Measurements from ENCODE around the gene RPA1. TPM values are rescaled to one million over a fixed set of nuclear protein-coding genes. Genes with fewer than 3 reads are reported as not detected.

The RPA1 gene
- total and polyA plus RNA-seq, 5 donors from 2014 or later = 66.3 to 94.5 (median 70.6) TPM

DNA sequence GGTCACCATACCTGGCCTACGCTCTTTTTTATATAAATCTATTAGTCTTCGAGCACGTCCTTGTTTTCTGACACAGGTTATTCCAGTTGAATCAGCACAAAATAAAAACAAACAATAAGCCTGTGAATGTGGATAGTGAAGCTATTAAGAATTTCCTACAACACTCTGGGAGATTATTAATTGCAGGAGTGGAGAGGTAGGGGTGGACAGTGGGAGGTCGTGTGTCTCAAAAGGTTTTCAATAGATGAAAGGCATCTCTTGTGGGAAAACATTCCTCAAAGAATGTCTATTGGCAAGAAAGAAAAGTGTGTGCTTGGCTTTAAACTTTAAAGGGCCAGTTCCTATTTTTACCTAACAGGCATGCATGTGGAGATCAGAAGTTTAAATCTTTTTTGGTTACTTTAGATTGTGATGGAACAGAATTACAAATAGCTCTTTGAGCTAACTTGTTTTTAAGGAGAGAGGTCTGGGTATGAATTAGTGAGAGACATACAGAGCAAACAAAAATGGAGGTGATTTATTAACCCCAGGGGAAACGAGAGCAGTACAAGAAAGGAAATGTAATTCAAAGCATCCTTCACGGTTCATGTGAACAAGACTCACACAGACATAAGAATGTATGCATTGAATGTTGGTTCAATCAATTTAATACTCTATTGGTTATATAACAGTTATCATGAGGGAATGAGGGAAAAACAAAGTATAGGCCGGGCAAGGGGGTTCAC, 9.1 kb upstream of the RPA1 start:
- H3K9me3 Mint-ChIP-seq = no peaks in the 10 kb centered on the region
- H3K36me3 ChIP-seq (ENCODE audit: control insufficient read depth, insufficient read depth, low read length) = peaks cover 14% of the 10 kb centered on the region
- H3K4me3 ChIP-seq (ENCODE audit: low read depth, low read length) = no peak overlapping the region
- no peak for DNase-seq
- H3K36me3 Mint-ChIP-seq = peaks cover 21% of the 10 kb centered on the region
- H3K27me3 Mint-ChIP-seq = no peaks in the 10 kb centered on the region
- peak overlapping the region in 1 of 3 donors; percentile 36 for H3K27ac Mint-ChIP-seq
- no peak for ATAC-seq (ENCODE audit: low read depth in 2 of 2)
- no peaks in the 10 kb centered on the region for H3K9me3 ChIP-seq (ENCODE audit: control insufficient read depth in 2 of 2, low read length in 2 of 2)
- peak overlapping the region in 1 of 4 donors; percentile 21 for H3K4me3 Mint-ChIP-seq
- no peak overlapping the region for H3K27ac ChIP-seq (ENCODE audit: insufficient read depth, low read length, poor library complexity, severe bottlenecking)
- no peaks in the 10 kb centered on the region for H3K27me3 ChIP-seq (ENCODE audit: control insufficient read depth, insufficient read depth, low read length)
- H3K4me1 Mint-ChIP-seq = peaks cover 14 to 28% (median 21%) of the 10 kb centered on the region in 4 donors
- peaks cover 15% of the 10 kb centered on the region for H3K4me1 ChIP-seq (ENCODE audit: control insufficient read depth, insufficient read depth, low read length, poor library complexity, severe bottlenecking)

DNA sequence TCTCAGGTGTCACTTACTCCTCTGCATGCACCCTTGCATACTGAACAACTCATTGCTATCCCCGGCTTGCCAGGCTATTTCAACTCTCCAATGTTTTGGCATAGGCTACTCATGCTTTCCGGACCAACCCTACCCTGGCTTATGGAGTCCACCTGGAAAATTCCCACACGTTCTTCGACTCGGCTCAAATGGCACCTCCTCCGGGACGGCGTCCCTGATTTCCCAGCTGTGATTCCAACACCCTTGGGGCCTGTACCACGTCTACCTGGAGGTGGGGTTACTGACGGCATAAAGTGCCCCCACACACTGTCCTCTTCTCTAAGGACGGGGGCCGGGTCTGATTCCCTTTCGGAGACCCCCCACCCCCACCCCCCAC, 601 bp upstream of the RPA1 start:
- no peak for ATAC-seq (ENCODE audit: low read depth in 2 of 2)
- peaks cover 16 to 70% (median 46%) of the 10 kb centered on the region in 4 donors for H3K4me1 Mint-ChIP-seq
- Histone ChIP-seq H3K27ac (ENCODE audit: insufficient read depth, low read length, poor library complexity, severe bottlenecking) (peak overlapping the region; percentile 78), H3K9me3 (ENCODE audit: control insufficient read depth in 2 of 2, low read length in 2 of 2) (no peaks in the 10 kb centered on the region), H3K4me1 (ENCODE audit: control insufficient read depth, insufficient read depth, low read length, poor library complexity, severe bottlenecking) (peaks cover 29% of the 10 kb centered on the region), H3K4me3 (ENCODE audit: low read depth, low read length) (peak overlapping the region; percentile 83), H3K27me3 (ENCODE audit: control insufficient read depth, insufficient read depth, low read length) (no peaks in the 10 kb centered on the region), H3K36me3 (ENCODE audit: control insufficient read depth, insufficient read depth, low read length) (peaks cover 13% of the 10 kb centered on the region)
- peak in 1 of 3 donors; percentile 8 for DNase-seq
- H3K36me3 Mint-ChIP-seq = peaks cover 27% of the 10 kb centered on the region
- no peaks in the 10 kb centered on the region for H3K27me3 Mint-ChIP-seq
- H3K27ac Mint-ChIP-seq = peak overlapping the region; percentile 38 to 93 (median 92)
- no peaks in the 10 kb centered on the region for H3K9me3 Mint-ChIP-seq
- H3K4me3 Mint-ChIP-seq = peak overlapping the region; percentile 84 to 99 (median 98)

DNA sequence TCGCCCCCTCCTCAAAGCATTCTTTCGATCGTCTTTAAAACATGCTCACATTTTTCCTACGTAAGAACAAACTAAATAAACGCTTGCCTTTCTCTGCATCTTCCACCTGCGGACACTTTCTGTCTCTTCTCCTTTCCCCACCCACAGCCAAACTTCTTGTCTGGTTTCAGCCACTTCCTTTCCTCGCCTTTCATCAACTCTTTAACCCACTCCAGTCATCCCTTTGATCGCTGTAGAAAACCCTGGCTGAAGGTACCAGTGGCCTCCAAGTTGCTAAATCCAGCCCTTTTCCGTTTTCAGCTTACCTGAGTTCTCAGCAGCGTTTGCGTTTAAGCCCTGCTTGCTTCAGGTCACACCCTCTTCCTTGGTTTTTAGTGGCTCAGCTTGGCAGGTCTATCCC, 483 bp downstream of the RPA1 start:
- Mint-ChIP-seq H3K4me1 (peaks cover 19 to 74% (median 47%) of the 10 kb centered on the region in 4 donors), H3K27me3 (no peaks in the 10 kb centered on the region), H3K36me3 (peaks cover 23% of the 10 kb centered on the region), H3K27ac (peak overlapping the region; percentile 89 to 96 (median 92)), H3K9me3 (peaks cover 0 to 1% (median 0%) of the 10 kb centered on the region in 7 donors), H3K4me3 (peak overlapping the region; percentile 92 to 99 (median 98))
- Histone ChIP-seq H3K27me3 (ENCODE audit: control insufficient read depth, insufficient read depth, low read length) (no peaks in the 10 kb centered on the region), H3K27ac (ENCODE audit: insufficient read depth, low read length, poor library complexity, severe bottlenecking) (peak overlapping the region; percentile 78), H3K9me3 (ENCODE audit: control insufficient read depth in 2 of 2, low read length in 2 of 2) (no peaks in the 10 kb centered on the region), H3K4me1 (ENCODE audit: control insufficient read depth, insufficient read depth, low read length, poor library complexity, severe bottlenecking) (peaks cover 33% of the 10 kb centered on the region), H3K36me3 (ENCODE audit: control insufficient read depth, insufficient read depth, low read length) (peaks cover 9% of the 10 kb centered on the region), H3K4me3 (ENCODE audit: low read depth, low read length) (peak overlapping the region; percentile 98)
- DNase-seq (peak in 2 of 3 donors; percentile 7 to 68), ATAC-seq (ENCODE audit: low read depth in 2 of 2) (no peak)

DNA sequence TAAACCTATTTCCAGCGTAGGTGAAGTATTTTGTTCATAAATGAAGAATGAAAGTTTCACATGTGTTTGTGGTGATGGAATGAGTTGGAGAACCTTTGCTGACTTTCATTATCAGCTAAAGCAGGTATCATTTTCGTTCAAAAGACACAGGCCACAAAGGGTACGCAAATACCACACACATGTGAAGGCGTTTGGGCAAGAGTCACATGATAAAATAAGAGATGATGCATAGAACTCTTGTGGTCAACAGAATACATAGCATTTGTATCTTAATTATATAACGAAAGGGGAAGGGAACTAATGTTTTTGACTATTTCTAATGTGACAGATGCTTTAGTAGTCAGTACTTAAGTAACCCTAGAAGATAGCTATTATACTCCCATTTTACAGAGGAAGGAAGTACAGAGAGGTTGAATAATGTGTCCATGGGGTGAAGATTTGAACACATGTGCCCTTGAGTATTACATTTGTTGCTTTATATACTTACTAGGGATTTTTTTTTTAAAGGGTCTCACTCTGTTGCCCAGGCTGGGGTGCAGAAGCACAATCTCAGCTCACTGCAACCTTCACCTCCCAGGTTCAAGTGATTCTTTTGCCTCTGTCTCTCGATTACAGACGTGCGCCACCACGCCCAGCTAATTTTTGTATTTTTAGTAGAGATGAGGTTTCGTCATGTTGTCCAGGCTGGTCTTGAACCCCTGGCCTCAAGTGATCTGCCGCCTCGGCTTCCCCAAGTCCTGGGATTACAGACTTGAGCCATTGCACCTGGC, 4.8 kb downstream of the RPA1 start:
- Histone ChIP-seq H3K36me3 (ENCODE audit: control insufficient read depth, insufficient read depth, low read length) (peaks cover 10% of the 10 kb centered on the region), H3K27me3 (ENCODE audit: control insufficient read depth, insufficient read depth, low read length) (no peaks in the 10 kb centered on the region), H3K4me3 (ENCODE audit: low read depth, low read length) (peak overlapping the region; percentile 61), H3K4me1 (ENCODE audit: control insufficient read depth, insufficient read depth, low read length, poor library complexity, severe bottlenecking) (peaks cover 25% of the 10 kb centered on the region), H3K9me3 (ENCODE audit: control insufficient read depth in 2 of 2, low read length in 2 of 2) (no peaks in the 10 kb centered on the region), H3K27ac (ENCODE audit: insufficient read depth, low read length, poor library complexity, severe bottlenecking) (peak overlapping the region; percentile 66)
- Mint-ChIP-seq H3K27me3 (no peaks in the 10 kb centered on the region), H3K27ac (peak overlapping the region; percentile 75 to 97 (median 80)), H3K4me3 (peak overlapping the region; percentile 3 to 89 (median 58)), H3K9me3 (peaks cover 0 to 1% (median 0%) of the 10 kb centered on the region in 7 donors), H3K4me1 (peaks cover 27 to 64% (median 39%) of the 10 kb centered on the region in 4 donors), H3K36me3 (peaks cover 20% of the 10 kb centered on the region)
- ATAC-seq (ENCODE audit: low read depth in 2 of 2) (peak; percentile 5 to 7), DNase-seq (peak in 2 of 3 donors; percentile 47 to 75)

DNA sequence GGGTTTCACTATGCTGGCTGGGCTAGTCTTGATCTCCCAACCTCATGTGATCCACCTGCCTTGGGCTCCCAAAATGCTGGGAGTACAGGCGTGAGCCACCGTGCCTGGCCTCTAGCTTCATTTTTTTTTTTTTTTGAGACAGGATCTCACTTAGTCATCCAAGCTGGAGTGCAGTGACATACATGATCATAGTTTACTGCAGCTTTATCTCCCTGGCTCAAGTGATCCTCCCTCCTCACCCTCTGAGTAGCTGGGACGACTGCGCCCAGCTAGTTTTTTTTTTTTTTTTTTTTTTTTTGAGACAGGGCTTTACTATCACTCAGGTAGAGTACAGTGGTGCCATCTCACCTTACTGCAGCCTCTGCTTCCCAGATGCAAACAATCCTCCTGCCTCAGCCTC, 9.7 kb downstream of the RPA1 start:
- H3K27ac ChIP-seq (ENCODE audit: insufficient read depth, low read length, poor library complexity, severe bottlenecking) = no peak overlapping the region
- no peaks in the 10 kb centered on the region for H3K27me3 Mint-ChIP-seq
- peaks cover 35% of the 10 kb centered on the region for H3K36me3 ChIP-seq (ENCODE audit: control insufficient read depth, insufficient read depth, low read length)
- DNase-seq (no peak), ATAC-seq (ENCODE audit: low read depth in 2 of 2) (no peak)
- no peaks in the 10 kb centered on the region for H3K9me3 ChIP-seq (ENCODE audit: control insufficient read depth in 2 of 2, low read length in 2 of 2)
- peaks cover 32% of the 10 kb centered on the region for H3K36me3 Mint-ChIP-seq
- H3K4me3 Mint-ChIP-seq = no peak overlapping the region
- H3K9me3 Mint-ChIP-seq = peaks cover 0 to under 1% (median 0%) of the 10 kb centered on the region in 7 donors
- no peak overlapping the region for H3K4me3 ChIP-seq (ENCODE audit: low read depth, low read length)
- H3K4me1 Mint-ChIP-seq = peaks cover 16 to 35% (median 26%) of the 10 kb centered on the region in 4 donors
- H3K27ac Mint-ChIP-seq = no peak overlapping the region
- H3K27me3 ChIP-seq (ENCODE audit: control insufficient read depth, insufficient read depth, low read length) = no peaks in the 10 kb centered on the region
- H3K4me1 ChIP-seq (ENCODE audit: control insufficient read depth, insufficient read depth, low read length, poor library complexity, severe bottlenecking) = peaks cover 9% of the 10 kb centered on the region

DNA sequence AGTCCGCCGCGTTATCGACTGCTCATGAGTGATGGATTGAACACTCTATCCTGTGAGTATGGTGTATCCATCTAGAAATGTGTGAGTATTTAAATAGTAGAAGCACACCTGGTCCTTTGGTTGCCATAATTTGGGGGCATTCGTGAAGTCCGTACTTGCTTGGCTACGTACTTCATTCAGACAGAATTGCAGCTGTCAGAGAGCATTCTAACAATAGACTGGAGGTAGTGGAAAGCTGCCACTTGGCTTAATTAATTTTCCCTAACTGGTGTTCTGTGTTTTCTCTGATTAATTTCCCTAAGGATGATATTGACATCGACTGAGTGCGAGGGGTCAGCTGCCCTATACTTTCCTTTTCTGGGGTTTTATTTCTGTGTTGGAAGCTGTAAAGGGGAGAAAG, 14.1 kb downstream of the RPA1 start:
- no peaks in the 10 kb centered on the region for H3K27me3 Mint-ChIP-seq
- peaks cover 43% of the 10 kb centered on the region for H3K36me3 Mint-ChIP-seq
- H3K36me3 ChIP-seq (ENCODE audit: control insufficient read depth, insufficient read depth, low read length) = peaks cover 63% of the 10 kb centered on the region

DNA sequence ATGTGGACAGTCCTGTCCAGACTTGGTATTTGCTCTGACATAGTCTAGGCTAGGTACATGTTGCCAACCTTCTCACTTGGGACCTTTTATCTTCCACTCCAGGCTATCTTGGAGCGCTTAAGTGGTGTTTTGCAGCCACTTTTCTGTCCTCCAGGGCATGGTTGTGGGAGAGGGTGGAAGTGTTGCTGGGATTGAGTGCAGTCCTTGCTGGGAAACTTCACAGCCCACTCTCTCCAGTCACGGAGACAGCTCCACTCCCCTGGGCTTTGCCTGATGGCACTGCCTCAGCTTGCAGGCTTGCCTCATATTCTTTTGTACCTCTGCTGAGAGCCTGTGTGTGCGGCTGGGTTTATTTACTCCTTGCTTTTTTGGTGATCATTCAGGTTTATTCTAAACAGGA, 17.4 kb downstream of the RPA1 start:
- Histone ChIP-seq H3K4me1 (ENCODE audit: control insufficient read depth, insufficient read depth, low read length, poor library complexity, severe bottlenecking) (peaks cover 10% of the 10 kb centered on the region), H3K27me3 (ENCODE audit: control insufficient read depth, insufficient read depth, low read length) (no peaks in the 10 kb centered on the region), H3K27ac (ENCODE audit: insufficient read depth, low read length, poor library complexity, severe bottlenecking) (no peak overlapping the region), H3K9me3 (ENCODE audit: control insufficient read depth in 2 of 2, low read length in 2 of 2) (no peaks in the 10 kb centered on the region), H3K4me3 (ENCODE audit: low read depth, low read length) (no peak overlapping the region), H3K36me3 (ENCODE audit: control insufficient read depth, insufficient read depth, low read length) (peaks cover 66% of the 10 kb centered on the region)
- Mint-ChIP-seq H3K4me3 (no peak overlapping the region), H3K4me1 (peaks cover 8 to 19% (median 15%) of the 10 kb centered on the region in 4 donors), H3K36me3 (peaks cover 49% of the 10 kb centered on the region), H3K27me3 (no peaks in the 10 kb centered on the region), H3K9me3 (no peaks in the 10 kb centered on the region), H3K27ac (no peak overlapping the region)
- DNase-seq = no peak
- no peak for ATAC-seq (ENCODE audit: low read depth in 2 of 2)

More for the DNA sequence above, 14.1 kb downstream of the RPA1 start:
- no peak overlapping the region for H3K4me3 ChIP-seq (ENCODE audit: low read depth, low read length)
- peaks cover 6 to 12% (median 9%) of the 10 kb centered on the region in 4 donors for H3K4me1 Mint-ChIP-seq
- no peak for ATAC-seq (ENCODE audit: low read depth in 2 of 2)
- H3K27ac Mint-ChIP-seq = no peak overlapping the region
- no peak overlapping the region for H3K4me3 Mint-ChIP-seq
- no peaks in the 10 kb centered on the region for H3K27me3 ChIP-seq (ENCODE audit: control insufficient read depth, insufficient read depth, low read length)
- H3K9me3 Mint-ChIP-seq = no peaks in the 10 kb centered on the region
- H3K4me1 ChIP-seq (ENCODE audit: control insufficient read depth, insufficient read depth, low read length, poor library complexity, severe bottlenecking) = no peaks in the 10 kb centered on the region
- H3K9me3 ChIP-seq (ENCODE audit: control insufficient read depth in 2 of 2, low read length in 2 of 2) = no peaks in the 10 kb centered on the region
- no peak for DNase-seq
- no peak overlapping the region for H3K27ac ChIP-seq (ENCODE audit: insufficient read depth, low read length, poor library complexity, severe bottlenecking)
